Skin epidermis (tissue), 12 donors: ENCODE data around the gene VKORC1L1.
"Not testable (repeated sequence)": the region's sequence is repeated elsewhere in the genome, so short reads cannot be mapped to it uniquely, and the experiment has no call there.

Source experiments
- H3K27ac ChIP-seq, 21 experiments: fragments of 200-600 bp; sonication (generic) in 11 of 21; one replicate each; pipeline ENCODE4 v1.5.0; 2020; ENCODE audit warnings: mild to moderate bottlenecking in 3 of 21, inconsistent platforms in 2 of 21, moderate library complexity in 2 of 21
- H3K4me3 ChIP-seq, 7 experiments: fragments of 200-600 bp; sonication (generic) in 2 of 7; one replicate each; pipeline ENCODE4 v1.5.0; 2020; ENCODE audit warnings: inconsistent platforms in 2 of 7, mild to moderate bottlenecking in 2 of 7, moderate library complexity in 1 of 7

Gene VKORC1L1

GRCh38 chr7:65927489-65928448, 54.9 kb downstream of the VKORC1L1 start:
- H3K27ac ChIP-seq: no peak overlapping the region

GRCh38 chr7:65931685-65932084, 58.8 kb downstream of the VKORC1L1 start:
- no peak overlapping the region for H3K27ac ChIP-seq
- H3K4me3 ChIP-seq: no peak overlapping the region

More at GRCh38 chr7:65927489-65928448, 54.9 kb downstream of the VKORC1L1 start:
- no peak overlapping the region for H3K4me3 ChIP-seq

- Histone ChIP-seq H3K4me3 (no peak overlapping the region), H3K27ac (no peak overlapping the region)
These were observed 64.4 kb downstream of the VKORC1L1 start for GRCh38 chr7:65937296-65937695.

GRCh38 chr7:65938336-65938895, 65.5 kb downstream of the VKORC1L1 start:
- no peak overlapping the region for H3K27ac ChIP-seq

GRCh38 chr7:65945787-65946186, 72.9 kb downstream of the VKORC1L1 start:
- not testable (repeated sequence) for H3K4me3 ChIP-seq, H3K27ac ChIP-seq

More at GRCh38 chr7:65938336-65938895, 65.5 kb downstream of the VKORC1L1 start:
- no peak overlapping the region for H3K4me3 ChIP-seq

- H3K4me3 ChIP-seq: no peak overlapping the region
- no peak overlapping the region for H3K27ac ChIP-seq
These were observed 74.0 kb downstream of the VKORC1L1 start for GRCh38 chr7:65946904-65947303.

- no peak overlapping the region for H3K4me3 ChIP-seq
- no peak overlapping the region for H3K27ac ChIP-seq
These were observed 79.1 kb downstream of the VKORC1L1 start for GRCh38 chr7:65951837-65952578.

- Histone ChIP-seq H3K4me3 (no peak overlapping the region), H3K27ac (no peak overlapping the region)
These were observed 80.3 kb downstream of the VKORC1L1 start for GRCh38 chr7:65953001-65953720.

- Histone ChIP-seq H3K4me3 (no peak overlapping the region), H3K27ac (no peak overlapping the region)
These were observed 81.1 kb downstream of the VKORC1L1 start for GRCh38 chr7:65953890-65954450.

GRCh38 chr7:65955718-65956117, 82.8 kb downstream of the VKORC1L1 start:
- no peak overlapping the region for H3K4me3 ChIP-seq
- no peak overlapping the region for H3K27ac ChIP-seq

GRCh38 chr7:65960351-65961074, 87.6 kb downstream of the VKORC1L1 start:
- no peak overlapping the region for H3K27ac ChIP-seq
- H3K4me3 ChIP-seq: no peak overlapping the region

- no peak overlapping the region for H3K27ac ChIP-seq
These were observed 89.2 kb downstream of the VKORC1L1 start for GRCh38 chr7:65962033-65962432.

GRCh38 chr7:65964671-65965070, 91.8 kb downstream of the VKORC1L1 start:
- H3K4me3 ChIP-seq, H3K27ac ChIP-seq: not testable (repeated sequence)

More at GRCh38 chr7:65962033-65962432, 89.2 kb downstream of the VKORC1L1 start:
- H3K4me3 ChIP-seq: no peak overlapping the region

GRCh38 chr7:65966146-65966545, 93.3 kb downstream of the VKORC1L1 start:
- no peak overlapping the region for H3K4me3 ChIP-seq
- H3K27ac ChIP-seq: no peak overlapping the region

- no peak overlapping the region for H3K27ac ChIP-seq
- no peak overlapping the region for H3K4me3 ChIP-seq
These were observed 94.7 kb downstream of the VKORC1L1 start for GRCh38 chr7:65967361-65968155.

- Histone ChIP-seq H3K4me3 (no peak overlapping the region), H3K27ac (no peak overlapping the region)
These were observed 95.6 kb downstream of the VKORC1L1 start for GRCh38 chr7:65968256-65969185.

GRCh38 chr7:65971021-65971420, 98.1 kb downstream of the VKORC1L1 start:
- H3K27ac ChIP-seq: no peak overlapping the region
- no peak overlapping the region for H3K4me3 ChIP-seq
